Astrocyte (in vitro differentiated cells and primary cell): ENCODE data around the gene MFAP2.

Experiments used
- CTCF ChIP-seq: IDR thresholded peaks from 2 replicates; pipeline ENCODE4 v1.5.1; 2011; ENCODE audit warnings: low read depth, mild to moderate bottlenecking, inconsistent platforms, low read length, moderate library complexity; ENCODE audit not compliant: insufficient read depth
- EZH2 ChIP-seq: IDR thresholded peaks from 2 replicates; pipeline ENCODE4 v1.6.1; 2012; ENCODE audit warnings: mild to moderate bottlenecking, low read length, inconsistent platforms; ENCODE audit not compliant: insufficient read depth

- TF ChIP-seq CTCF (no peak), EZH2 (no peak)
Measured at GRCh38 chr1:16965486-16966067, 14.8 kb downstream of the MFAP2 start.
